Measurements from ENCODE around the gene PRAMEF11.
"Not testable (repeated sequence)": the region's sequence is repeated elsewhere in the genome, so short reads cannot be mapped to it uniquely, and the experiment has no call there.

Gene PRAMEF11

DNA sequence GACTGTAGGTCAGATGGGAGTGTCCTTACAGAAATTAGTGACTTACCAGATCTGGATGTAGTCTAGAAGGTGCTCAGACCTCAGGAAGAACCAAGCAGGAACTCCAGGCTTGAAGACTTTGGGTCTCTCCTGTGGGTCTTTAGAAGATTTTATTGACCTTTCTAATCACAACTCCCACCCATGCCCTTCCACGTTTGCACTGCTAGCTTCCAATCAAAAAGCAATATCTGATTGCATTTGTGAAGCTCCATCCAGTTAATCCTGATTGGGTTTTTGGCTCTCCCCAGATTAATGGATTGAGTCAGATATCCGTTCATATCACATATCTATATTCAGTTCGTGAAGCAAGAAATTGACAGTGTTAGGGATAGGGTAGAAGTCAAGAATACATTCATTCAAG, at the start of gene PRAMEF11:
Gene PRAMEF11 (minus strand): TSS at position 101 of the 400 bp plus-strand sequence. CDS start 2,621 bp downstream, outside the sequence.
- not testable (repeated sequence) for DNase-seq

- DNase-seq = not testable (repeated sequence)
These were observed 47.2 kb upstream of the PRAMEF11 start for GRCh38 chr1:12878453-12878852.

DNA sequence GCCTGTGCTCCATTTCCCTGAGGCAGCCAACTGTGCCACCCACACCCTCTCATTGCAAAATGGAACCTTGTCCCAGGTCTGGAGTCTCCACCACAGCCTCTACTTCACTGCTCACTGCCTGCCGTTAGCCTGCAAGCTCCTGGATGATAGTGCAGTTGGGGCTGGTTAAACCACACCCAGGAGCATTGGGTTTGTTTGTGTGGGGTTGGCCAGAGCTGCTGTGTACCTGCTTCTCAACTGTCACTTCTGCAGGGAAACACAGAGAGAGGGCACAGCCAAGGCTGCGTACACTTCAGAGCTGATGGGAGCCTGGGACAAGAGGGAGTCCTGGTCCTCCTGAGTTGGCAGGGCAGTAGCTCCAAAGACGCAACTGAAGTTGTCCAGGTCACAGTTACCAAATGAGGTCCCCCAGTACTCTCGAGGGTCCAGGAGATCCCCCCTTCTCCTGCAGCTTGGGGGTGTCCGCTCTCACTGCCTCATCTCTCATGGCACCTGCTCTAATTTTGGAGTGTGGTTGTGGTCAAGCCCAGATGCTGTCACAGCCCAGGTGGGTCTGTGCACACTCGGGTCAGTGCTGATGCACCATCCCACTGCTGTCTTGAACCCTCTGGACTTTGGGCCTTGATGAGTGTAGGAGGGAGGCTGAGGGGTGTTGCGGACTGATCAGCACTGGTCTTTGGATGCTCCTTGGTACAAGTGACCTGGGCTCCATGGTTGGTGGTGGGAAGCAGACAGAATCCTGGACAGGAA, 32.1 kb upstream of the PRAMEF11 start:
- DNase-seq = not testable (repeated sequence)

DNA sequence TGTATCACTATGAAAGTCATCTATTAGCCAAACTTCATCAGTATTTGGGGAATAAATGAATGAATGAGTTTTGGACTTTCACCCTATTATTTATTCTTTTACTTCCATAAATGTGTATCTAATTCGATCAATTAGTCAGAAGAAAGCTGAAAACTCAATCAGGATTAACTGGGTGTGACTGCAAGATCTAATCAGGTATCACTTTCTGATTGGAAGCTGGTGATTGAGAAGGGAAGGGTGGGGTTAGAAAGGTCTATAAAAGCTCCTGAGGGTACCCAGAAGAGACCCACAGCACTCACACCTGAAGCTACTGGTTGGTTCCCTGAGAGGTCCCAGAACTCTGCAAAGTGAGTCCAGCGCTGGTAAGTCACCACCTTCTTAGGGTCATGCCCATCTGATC, 25.6 kb upstream of the PRAMEF11 start, which contains the start of gene PRAMEF2:
Gene PRAMEF2 (plus strand): TSS at position 301 of the 400 bp plus-strand sequence. CDS start 1,924 bp downstream, outside the sequence.
- not testable (repeated sequence) for DNase-seq

DNA sequence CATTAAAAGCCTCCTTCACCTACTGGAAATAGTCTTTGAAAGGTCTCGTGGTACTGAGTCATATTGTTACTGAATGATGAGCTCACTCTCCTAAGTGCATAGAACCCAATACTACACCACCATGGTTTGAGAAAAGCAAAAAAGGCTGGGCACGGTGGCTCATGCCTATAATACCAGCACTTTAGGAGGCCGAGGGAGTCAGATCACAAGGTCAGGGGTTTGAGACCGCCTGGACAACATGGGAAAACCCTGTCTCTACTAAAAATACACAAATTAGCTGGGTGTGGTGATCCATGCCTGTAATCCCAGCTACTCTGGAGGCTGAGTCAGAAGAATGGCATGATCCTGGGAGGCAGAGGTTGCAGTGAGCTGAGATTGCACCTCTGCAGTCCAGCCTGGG, 20.6 kb upstream of the PRAMEF11 start:
- DNase-seq = no peak

DNA sequence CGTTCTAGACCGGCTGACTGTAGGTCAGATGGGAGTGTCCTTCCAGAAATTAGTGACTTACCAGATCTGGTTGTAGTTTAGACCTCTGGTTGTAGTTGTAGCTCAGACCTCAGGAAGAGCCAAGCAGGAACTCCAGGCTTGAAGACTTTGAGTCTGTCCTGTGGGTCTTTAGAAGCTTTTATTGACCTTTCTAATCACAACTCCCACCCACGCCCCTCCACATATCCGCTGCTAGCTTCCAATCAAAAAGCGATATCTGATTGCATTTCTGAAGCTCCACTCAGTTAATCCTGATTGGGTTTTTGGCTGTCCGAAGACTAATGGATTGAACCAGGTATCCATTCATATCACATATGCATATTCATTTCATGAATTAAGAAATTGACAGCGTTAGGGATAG, 17.4 kb upstream of the PRAMEF11 start, which contains the start of gene HNRNPCL1:
Gene HNRNPCL1 (minus strand): TSS at position 101 of the 400 bp plus-strand sequence. CDS start 431 bp downstream, outside the sequence.
- not testable (repeated sequence) for DNase-seq

DNA sequence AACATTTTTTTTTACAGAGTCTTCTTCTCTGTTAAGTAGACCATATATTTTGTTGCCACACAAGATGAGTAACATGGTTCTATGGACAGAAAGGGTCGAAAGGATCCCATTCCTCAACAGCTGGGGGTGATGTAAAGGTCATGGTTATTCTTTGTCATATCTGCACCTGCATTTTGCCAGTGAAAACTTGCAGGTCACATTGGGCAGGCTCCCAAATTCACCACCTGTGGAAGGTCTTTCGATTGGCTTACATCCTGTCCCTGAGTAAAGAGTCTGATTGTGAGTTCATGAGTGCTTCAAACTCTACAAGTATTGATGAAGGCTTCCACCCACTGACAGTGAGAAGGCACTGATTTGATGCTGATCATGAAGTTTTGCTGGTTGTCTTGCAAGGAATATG, 2.0 kb upstream of the PRAMEF11 start:
- not testable (repeated sequence) for DNase-seq

- DNase-seq = not testable (repeated sequence)
These were observed 12.1 kb downstream of the PRAMEF11 start for GRCh38 chr1:12819061-12819460.

- no peak for DNase-seq
These were observed 19.8 kb downstream of the PRAMEF11 start for GRCh38 chr1:12811409-12811784.

DNA sequence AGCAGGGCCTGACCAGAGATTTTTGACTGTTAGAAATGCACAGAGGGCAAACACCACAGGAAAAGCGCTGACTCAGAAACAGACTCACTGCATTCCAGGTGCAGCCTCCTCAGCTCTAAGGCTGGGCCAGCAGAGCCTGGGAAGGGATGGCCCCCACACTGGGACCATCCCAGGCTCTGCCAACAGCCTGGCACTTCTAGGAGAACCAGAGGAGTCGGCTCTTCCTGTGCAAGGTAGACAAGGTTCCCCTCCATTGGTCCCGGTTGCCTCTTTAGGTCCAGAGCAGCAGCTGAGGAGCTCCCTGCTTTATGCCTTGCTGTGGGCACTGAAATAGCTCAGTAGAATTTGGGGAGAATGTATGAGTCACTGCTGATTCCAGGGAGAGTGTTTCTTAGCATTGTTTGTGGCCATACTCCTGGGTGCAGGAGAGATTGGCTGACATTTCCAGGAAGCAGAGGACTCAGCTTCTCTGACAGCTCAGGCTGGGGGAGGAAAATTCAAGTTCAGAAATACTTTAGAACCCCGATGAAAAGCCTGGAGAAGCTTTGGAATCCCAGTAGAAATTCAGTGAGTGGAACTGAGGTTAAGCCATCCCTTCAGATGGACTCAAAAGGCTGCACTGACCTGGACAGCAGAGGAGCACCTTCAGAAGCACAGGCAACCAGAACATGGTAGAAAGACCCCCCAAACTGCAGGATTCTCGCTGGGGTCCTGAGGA, 20.4 kb downstream of the PRAMEF11 start:
- no peak for DNase-seq

DNA sequence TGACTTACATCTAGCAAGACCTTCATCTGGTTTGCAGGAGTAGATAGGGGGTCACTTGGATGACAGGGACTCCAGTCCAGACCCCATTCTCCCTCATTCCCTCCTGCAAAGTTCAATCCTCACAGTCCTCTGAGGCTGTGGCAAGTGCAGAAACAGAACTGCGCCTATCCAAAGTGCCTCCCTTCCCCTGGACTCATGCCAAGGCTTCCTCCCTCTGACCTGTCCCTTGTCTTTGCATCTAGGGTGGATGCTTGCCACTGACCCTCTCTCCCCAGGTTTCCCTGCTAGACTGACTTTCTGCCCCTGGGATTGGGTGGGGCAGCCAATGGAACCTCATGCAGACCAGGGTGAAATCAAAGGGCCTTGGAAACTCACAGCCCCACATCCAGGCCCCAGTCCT, 21.3 kb downstream of the PRAMEF11 start:
- DNase-seq = no peak

DNA sequence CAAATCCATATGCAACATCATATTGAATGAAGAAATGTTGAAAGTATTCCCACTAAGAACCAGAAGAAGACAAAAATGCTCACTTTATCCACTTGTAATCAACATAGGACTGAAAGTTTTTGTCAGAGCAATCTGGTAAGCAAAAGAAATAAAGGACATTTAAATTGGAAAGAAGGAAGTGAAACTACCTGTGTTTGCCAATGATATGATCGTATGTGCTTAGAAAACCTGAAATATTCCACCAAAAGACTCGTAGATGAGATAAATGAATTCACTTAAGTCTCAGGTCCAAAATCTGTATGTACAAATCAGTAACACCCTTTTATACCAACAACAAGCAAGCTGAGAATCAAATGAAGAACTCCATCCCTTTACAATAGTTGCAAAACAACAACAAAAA, 31.5 kb downstream of the PRAMEF11 start:
- DNase-seq = no peak

- no peak for DNase-seq
These were observed 32.3 kb downstream of the PRAMEF11 start for GRCh38 chr1:12798911-12799310.

DNA sequence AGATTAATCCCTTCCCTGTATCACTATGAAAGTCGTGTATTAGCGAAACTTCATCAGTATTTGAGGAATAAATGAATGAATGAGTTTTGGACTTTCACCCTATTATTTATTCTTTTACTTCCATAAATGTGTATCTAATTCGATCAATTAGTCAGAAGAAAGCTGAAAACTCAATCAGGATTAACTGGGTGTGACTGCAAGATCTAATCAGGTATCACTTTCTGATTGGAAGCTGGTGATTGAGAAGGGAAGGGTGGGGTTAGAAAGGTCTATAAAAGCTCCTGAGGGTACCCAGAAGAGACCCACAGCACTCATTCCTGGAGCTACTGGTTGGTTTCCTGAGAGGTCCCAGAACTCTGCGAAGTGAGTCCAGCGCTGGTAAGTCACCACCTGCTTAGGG, 40.1 kb downstream of the PRAMEF11 start, which contains the start of gene PRAMEF1:
Gene PRAMEF1 (plus strand): TSS at position 301 of the 400 bp plus-strand sequence. CDS start 1,831 bp downstream, outside the sequence.
- DNase-seq = not testable (repeated sequence)

GRCh38 chr1:12784729-12785128, 46.5 kb downstream of the PRAMEF11 start:
- DNase-seq = not testable (repeated sequence)

- DNase-seq = peak; percentile 4
These were observed 47.4 kb downstream of the PRAMEF11 start for GRCh38 chr1:12783783-12784182.

- not testable (repeated sequence) for DNase-seq
These were observed 49.7 kb downstream of the PRAMEF11 start for GRCh38 chr1:12781488-12781887.

DNA sequence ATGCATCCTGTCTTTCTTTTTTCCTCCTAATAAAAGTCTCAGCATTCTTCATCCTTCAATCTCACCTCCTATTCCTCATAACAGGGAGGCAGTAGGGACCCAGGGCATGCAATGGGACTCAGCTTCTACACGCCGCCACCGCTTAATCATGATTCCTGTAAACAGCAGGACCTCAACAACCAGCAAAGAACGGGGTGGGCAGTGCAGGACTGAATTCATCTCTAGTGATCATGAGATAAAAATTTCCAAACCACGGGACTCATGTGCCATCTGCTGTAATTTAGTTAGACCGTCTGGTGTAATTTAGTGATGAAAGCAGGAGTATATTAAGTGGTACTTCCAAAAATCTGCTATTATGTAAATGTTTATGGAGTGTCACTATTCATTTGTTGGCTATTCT, 52.3 kb downstream of the PRAMEF11 start:
- no peak for DNase-seq

- DNase-seq = no peak
These were observed 53.1 kb downstream of the PRAMEF11 start for GRCh38 chr1:12778061-12778460.

- DNase-seq = no peak
These were observed 54.2 kb downstream of the PRAMEF11 start for GRCh38 chr1:12776801-12777557.

DNA sequence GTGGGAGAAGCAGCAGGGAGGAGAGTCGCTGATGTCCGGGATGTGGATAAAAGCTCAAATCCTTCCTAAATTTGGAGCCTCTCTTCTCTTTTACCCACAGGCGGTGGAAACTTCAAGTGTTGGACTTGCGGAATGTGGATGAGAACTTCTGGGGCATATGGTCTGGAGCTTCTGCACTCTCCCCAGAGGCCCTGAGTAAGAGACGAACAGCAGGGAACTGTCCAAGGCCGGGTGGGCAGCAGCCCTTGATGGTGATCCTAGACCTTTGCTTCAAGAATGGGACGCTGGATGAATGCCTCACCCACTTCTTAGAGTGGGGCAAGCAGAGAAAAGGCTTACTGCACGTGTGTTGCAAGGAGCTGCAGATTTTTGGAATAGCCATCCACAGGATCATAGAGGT, 55.8 kb downstream of the PRAMEF11 start:
- DNase-seq = no peak

DNA sequence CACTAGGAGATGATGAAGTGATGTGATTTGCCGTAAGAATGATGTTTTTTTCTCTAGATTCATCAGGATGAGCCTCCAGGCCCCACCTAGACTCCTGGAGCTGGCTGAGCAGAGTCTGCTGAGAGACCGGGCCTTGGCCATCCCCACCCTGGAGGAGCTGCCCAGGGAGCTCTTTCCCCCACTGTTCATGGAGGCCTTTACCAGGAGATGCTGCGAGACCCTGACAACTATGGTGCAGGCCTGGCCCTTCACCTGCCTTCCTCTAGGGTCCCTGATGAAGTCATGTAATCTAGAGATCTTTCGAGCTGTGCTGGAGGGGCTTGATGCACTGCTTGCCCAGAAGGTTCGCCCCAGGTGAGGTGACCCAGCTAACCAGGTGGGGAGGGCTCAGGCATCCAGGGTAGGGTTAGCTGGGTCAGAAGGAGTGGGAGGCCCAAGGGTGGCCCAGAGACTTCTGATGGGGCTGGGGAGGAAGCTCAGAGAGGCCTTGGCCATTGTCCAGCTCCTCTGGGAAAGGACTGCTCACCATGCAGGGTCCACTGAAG, 56.3 kb downstream of the PRAMEF11 start:
- DNase-seq = no peak

Measured in NCI-H1694 (cell line).